Heart left ventricle (tissue), 13 donors: ENCODE results near the gene PARD3B.

Experiments
- CTCF ChIP-seq, 12 donors: fragments of 200-600 bp; sonication (generic) in 4 of 12; IDR thresholded peaks; one replicate each; pipeline versions ENCODE4 v1.5.0 to v1.8.0; 2018 to 2022; ENCODE audit warnings: antibody characterized with exemption in 12 of 12, mild to moderate bottlenecking in 5 of 12
- POLR2A ChIP-seq, 2 donors: fragments of 450-650 bp; IDR thresholded peaks; one replicate each; pipeline ENCODE4 v1.6.1; 2017; ENCODE audit warnings: antibody characterized with exemption in 2 of 2, mild to moderate bottlenecking in 2 of 2, moderate library complexity in 2 of 2
- donor health status: ischemic (EF 13 %, LVEDD 7.1; RV severe dilation, severe dysfunction).
- donor health status: DM: no; HTN: yes; CAD: no.
- donor health status: DM: no; HTN: no; CAD: no.
- donor health status: ischemic (EF 25% LVEDD 6.9; RV normal size, moderate dysfunction).
- donor health status: ischemic (EF 25% LVEDD 5.7; RV mildly dilated, moderate dysfunction).
- donor health status: ischemic (EF 35%, LVEDD 5.7; RV mildly dilated, moderate dysfunction).
- donor health status: nonischemic (EF 11% LVEDD 7.7; RV severe dilation, severe dysfunction).
- donor health status: DM: yes; HTN: yes; CAD: no.
- donor health status: PGD.
- donor health status: ischemic (EF 29% LVEDD 5.4; RV normal size, mild dysfunction).
- donor health status: nonischemic (EF 23%, LVEDD 6.1; RV moderate dilation, normal function).

GRCh38 chr2:204581946-204582345 lies 36.7 kb downstream of the PARD3B start:
- TF ChIP-seq CTCF (IDR thresholded peaks at IDR 0.05) (no peak), POLR2A (IDR thresholded peaks at IDR 0.05) (no peak)
